ENCODE results near the gene CSNK1D.

Gene CSNK1D

GRCh38 chr17:82228278-82228841 is 45.1 kb downstream of the CSNK1D start:
- no peak for DNase-seq (ENCODE audit: low read depth)

GRCh38 chr17:82227629-82228277 is 45.7 kb downstream of the CSNK1D start:
- no peak overlapping the region for H3K4me3 ChIP-seq (ENCODE audit: low read length)
- TF ChIP-seq CTCF (conservative IDR thresholded peaks at IDR 0.05; ENCODE audit: low read length) = no peak
- DNase-seq (ENCODE audit: low read depth) = no peak

More at GRCh38 chr17:82228278-82228841, 45.1 kb downstream of the CSNK1D start:
- H3K4me3 ChIP-seq (ENCODE audit: low read length) = peak overlapping the region; percentile 56
- no peak for TF ChIP-seq CTCF (conservative IDR thresholded peaks at IDR 0.05; ENCODE audit: low read length)

GRCh38 chr17:82226809-82227628 is 46.5 kb downstream of the CSNK1D start:
- DNase-seq (ENCODE audit: low read depth) = no peak
- no peak for TF ChIP-seq CTCF (conservative IDR thresholded peaks at IDR 0.05; ENCODE audit: low read length)
- H3K4me3 ChIP-seq (ENCODE audit: low read length) = no peak overlapping the region

GRCh38 chr17:82226146-82226808 is 47.2 kb downstream of the CSNK1D start:
- H3K4me3 ChIP-seq (ENCODE audit: low read length) = no peak overlapping the region
- no peak for DNase-seq (ENCODE audit: low read depth)
- TF ChIP-seq CTCF (conservative IDR thresholded peaks at IDR 0.05; ENCODE audit: low read length) = no peak

GRCh38 chr17:82225368-82226029 is 48.0 kb downstream of the CSNK1D start:
- no peak overlapping the region for H3K4me3 ChIP-seq (ENCODE audit: low read length)
- TF ChIP-seq CTCF (conservative IDR thresholded peaks at IDR 0.05; ENCODE audit: low read length) = no peak
- DNase-seq (ENCODE audit: low read depth) = no peak

GRCh38 chr17:82224666-82225065 is 48.8 kb downstream of the CSNK1D start:
- DNase-seq (ENCODE audit: low read depth) = no peak
- H3K4me3 ChIP-seq (ENCODE audit: low read length) = no peak overlapping the region
- no peak for TF ChIP-seq CTCF (conservative IDR thresholded peaks at IDR 0.05; ENCODE audit: low read length)

Measured in AG10803 (cell line).